WTC11 (cell line): ENCODE measurements around the gene ARTN. TPM values are rescaled to one million over a fixed set of nuclear protein-coding genes. Genes with fewer than 3 reads are reported as not detected.

Experiments used
- AFF4 ChIP-seq: sonication (generic); formaldehyde crosslinking; IDR thresholded peaks from 2 replicates; pipeline ENCODE4 v1.8.1; 2023; ENCODE audit warnings: mild to moderate bottlenecking, missing genetic modification reagents, borderline replicate concordance
- ATF2 ChIP-seq: sonication (generic); formaldehyde crosslinking; IDR thresholded peaks from 2 replicates; pipeline ENCODE4 v1.8.1; 2022; ENCODE audit warnings: low read depth, missing genetic modification reagents, borderline replicate concordance
- E2F4 ChIP-seq: sonication (generic); formaldehyde crosslinking; IDR thresholded peaks from 2 replicates; pipeline ENCODE4 v1.8.1; 2022; ENCODE audit warnings: low read depth, mild to moderate bottlenecking, moderate library complexity, missing genetic modification reagents, borderline replicate concordance
- E2F5 ChIP-seq: sonication (generic); formaldehyde crosslinking; IDR thresholded peaks from 2 replicates; pipeline ENCODE4 v1.8.1; 2022; ENCODE audit warnings: mild to moderate bottlenecking, moderate library complexity, missing genetic modification reagents
- GABPB1 ChIP-seq: sonication (generic); formaldehyde crosslinking; IDR thresholded peaks from 2 replicates; pipeline ENCODE4 v1.8.1; 2023; ENCODE audit warnings: mild to moderate bottlenecking, missing genetic modification reagents
- IRF2 ChIP-seq: sonication (generic); formaldehyde crosslinking; IDR thresholded peaks from 2 replicates; pipeline ENCODE4 v1.8.0; 2022; ENCODE audit warnings: low read depth, missing genetic modification reagents, borderline replicate concordance
- JAZF1 ChIP-seq: fragments of 250-450 bp; sonication (Bioruptor Pico); IDR thresholded peaks from 2 replicates; pipeline ENCODE4 v1.9.0; 2021; ENCODE audit warnings: moderate library complexity, mild to moderate bottlenecking, inconsistent platforms
- PRDM15 ChIP-seq: sonication (generic); formaldehyde crosslinking; IDR thresholded peaks from 2 replicates; pipeline ENCODE4 v1.8.0; 2022; ENCODE audit warnings: missing genetic modification reagents
- RELA ChIP-seq: sonication (generic); formaldehyde crosslinking; IDR thresholded peaks from 2 replicates; pipeline ENCODE4 v1.8.1; 2022; ENCODE audit warnings: missing genetic modification reagents, mild to moderate bottlenecking, borderline replicate concordance
- STAT6 ChIP-seq: sonication (generic); formaldehyde crosslinking; conservative IDR thresholded peaks from 2 replicates; pipeline ENCODE4 v1.8.1; 2023; ENCODE audit warnings: mild to moderate bottlenecking, low read depth, missing genetic modification reagents, moderate library complexity
- TP53 ChIP-seq: sonication (generic); formaldehyde crosslinking; IDR thresholded peaks from 2 replicates; pipeline ENCODE4 v1.8.1; 2023; ENCODE audit warnings: mild to moderate bottlenecking, missing genetic modification reagents
- USF1 ChIP-seq: sonication (generic); formaldehyde crosslinking; IDR thresholded peaks from 2 replicates; pipeline ENCODE4 v1.8.0; 2022; ENCODE audit warnings: mild to moderate bottlenecking, missing genetic modification reagents
- ZNF423 ChIP-seq: fragments of 250-450 bp; sonication (Bioruptor Pico); IDR thresholded peaks from 2 replicates; pipeline ENCODE4 v2.1.2; 2022; ENCODE audit warnings: mild to moderate bottlenecking, moderate library complexity
- ZNF532 ChIP-seq: fragments of 250-450 bp; sonication (Bioruptor Pico); IDR thresholded peaks from 2 replicates; pipeline ENCODE4 v1.9.0; 2021; ENCODE audit warnings: mild to moderate bottlenecking, borderline replicate concordance
- ZSCAN18 ChIP-seq: fragments of 250-450 bp; sonication (Bioruptor Pico); IDR thresholded peaks from 2 replicates; pipeline ENCODE4 v2.1.2; 2022; ENCODE audit warnings: mild to moderate bottlenecking, moderate library complexity
- total RNA-seq: library from RNA; stranded (reverse); gene quantifications from 3 replicates; pipeline ENCODE4 v1.2.3, GENCODE V29; 2021

The ARTN gene
- total RNA-seq, 1 experiment from 2014 or later, result 28.5 TPM

- TF ChIP-seq ZNF532 (CRISPR knock-in tag), result no peak
- TF ChIP-seq E2F5 (CRISPR knock-in tag), result no peak
- TF ChIP-seq RELA (CRISPR knock-in tag), result no peak
- peak; percentile 80 for TF ChIP-seq USF1 (CRISPR knock-in tag)
- no peak for TF ChIP-seq PRDM15 (CRISPR knock-in tag)
- no peak for TF ChIP-seq ATF2 (CRISPR knock-in tag)
- no peak for TF ChIP-seq AFF4
- no peak for TF ChIP-seq TP53
- TF ChIP-seq STAT6 (CRISPR knock-in tag), result no peak
- no peak for TF ChIP-seq JAZF1 (CRISPR knock-in tag)
- TF ChIP-seq ZSCAN18 (CRISPR knock-in tag), result no peak
- TF ChIP-seq ZNF423 (CRISPR knock-in tag), result no peak
- 0 out of 2 replicates have a peak, but pooled peaks have one; percentile 14 for TF ChIP-seq GABPB1 (CRISPR knock-in tag)
- TF ChIP-seq IRF2 (CRISPR knock-in tag), result no peak
- no peak for TF ChIP-seq E2F4 (CRISPR knock-in tag)
These were observed 46.1 kb downstream of the ARTN start (continued) for GRCh38 chr1:43979528-43980254.
